Fibroblast of lung (primary cell): ENCODE measurements around the gene ZNF77. TPM values are rescaled to one million over a fixed set of nuclear protein-coding genes. Genes with fewer than 3 reads are reported as not detected.

Experiments used
- DNase-seq, 2 donors: peaks; one replicate each; pipeline versions ENCODE4 v3.0.0 to v3.0.0-alpha.2; 2010; ENCODE audit warnings: low read depth in 2 of 2
- H2AFZ ChIP-seq: 2 replicates; pipeline ENCODE4 v1.5.1; 2012; ENCODE audit warnings: low read length, control low read depth, inconsistent platforms
- H3K27ac ChIP-seq: 2 replicates; pipeline ENCODE4 v1.5.1; 2011; ENCODE audit warnings: low read length, control low read depth; ENCODE audit not compliant: insufficient read depth
- H3K27me3 ChIP-seq: 2 replicates; pipeline ENCODE4 v1.5.1; 2011; ENCODE audit warnings: mild to moderate bottlenecking, low read length; ENCODE audit not compliant: control insufficient read depth, insufficient read depth
- H3K36me3 ChIP-seq: 2 replicates; pipeline ENCODE4 v1.5.1; 2011; ENCODE audit warnings: low read length; ENCODE audit not compliant: control insufficient read depth, insufficient read depth
- H3K4me1 ChIP-seq: 2 replicates; pipeline ENCODE4 v1.5.1; 2011; ENCODE audit warnings: low read length; ENCODE audit not compliant: control insufficient read depth, insufficient read depth; ENCODE audit errors: extremely low read depth
- H3K4me2 ChIP-seq: 2 replicates; pipeline ENCODE4 v1.5.1; 2011; ENCODE audit warnings: low read length, control low read depth; ENCODE audit not compliant: insufficient read depth; ENCODE audit errors: extremely low read depth
- H3K4me3 ChIP-seq, 4 experiments: fragments of 200-600 bp in 1 of 4; sonication (generic) in 1 of 4; replicated peaks in 1 of 4; 2 replicates each; pipeline ENCODE4 v1.5.1; 2011 to 2016; ENCODE audit warnings: low read length in 4 of 4, low read depth in 3 of 4, mild to moderate bottlenecking in 3 of 4, control low read depth in 2 of 4, inconsistent platforms in 1 of 4, mixed read lengths in 1 of 4; ENCODE audit not compliant: insufficient read depth in 1 of 4; ENCODE audit errors: control extremely low read depth in 1 of 4
- H3K79me2 ChIP-seq: 2 replicates; pipeline ENCODE4 v1.5.1; 2012; ENCODE audit warnings: mild to moderate bottlenecking, low read length, inconsistent platforms; ENCODE audit not compliant: control insufficient read depth, insufficient read depth
- H3K9ac ChIP-seq: 2 replicates; pipeline ENCODE4 v1.5.1; 2011; ENCODE audit warnings: mild to moderate bottlenecking, low read length, control low read depth; ENCODE audit not compliant: insufficient read depth
- H3K9me3 ChIP-seq: 2 replicates; pipeline ENCODE4 v1.5.1; 2012; ENCODE audit warnings: low read depth, low read length; ENCODE audit not compliant: control insufficient read depth, insufficient read depth
- H4K20me1 ChIP-seq: 2 replicates; pipeline ENCODE4 v1.5.1; 2011; ENCODE audit warnings: low read length; ENCODE audit not compliant: control insufficient read depth, insufficient read depth; ENCODE audit errors: extremely low read depth
- EZH2 ChIP-seq: IDR thresholded peaks from 2 replicates; pipeline ENCODE4 v1.5.1; 2012; ENCODE audit warnings: low read length, control low read depth, mild to moderate bottlenecking; ENCODE audit errors: missing control alignments
- polyA plus RNA-seq, 2 donors: library from polyadenylated mRNA; depleted of rRNA in 1 of 2; stranded (reverse) in 1 of 2; unstranded in 1 of 2; fragments of >200 nt; gene quantifications; 2 replicates each; pipeline ENCODE4 v1.2.1, GENCODE V29; 2011 to 2012; ENCODE audit warnings: missing spikeins in 1 of 2
- total RNA-seq: library from RNA; depleted of rRNA; stranded (reverse); fragments of >200 nt; gene quantifications from 2 replicates; pipeline ENCODE4 v1.2.1, GENCODE V29; 2014
- TF ChIP-seq, protein P1 (sequence below), 2 donors: IDR thresholded peaks in 1 of 2; conservative IDR thresholded peaks in 1 of 2; 1 replicate in 1 of 2; 2 replicates in 1 of 2; pipeline ENCODE4 v1.5.1; 2011 to 2012; ENCODE audit warnings: low read length in 2 of 2, control low read depth in 1 of 2, inconsistent platforms in 1 of 2, low read depth in 1 of 2, mild to moderate bottlenecking in 1 of 2

The ZNF77 gene
- total and polyA plus RNA-seq, 2 donors (not counting 1 experiment from before 2014, with no cell fraction given): 4.0 to 5.0 TPM

DNA sequence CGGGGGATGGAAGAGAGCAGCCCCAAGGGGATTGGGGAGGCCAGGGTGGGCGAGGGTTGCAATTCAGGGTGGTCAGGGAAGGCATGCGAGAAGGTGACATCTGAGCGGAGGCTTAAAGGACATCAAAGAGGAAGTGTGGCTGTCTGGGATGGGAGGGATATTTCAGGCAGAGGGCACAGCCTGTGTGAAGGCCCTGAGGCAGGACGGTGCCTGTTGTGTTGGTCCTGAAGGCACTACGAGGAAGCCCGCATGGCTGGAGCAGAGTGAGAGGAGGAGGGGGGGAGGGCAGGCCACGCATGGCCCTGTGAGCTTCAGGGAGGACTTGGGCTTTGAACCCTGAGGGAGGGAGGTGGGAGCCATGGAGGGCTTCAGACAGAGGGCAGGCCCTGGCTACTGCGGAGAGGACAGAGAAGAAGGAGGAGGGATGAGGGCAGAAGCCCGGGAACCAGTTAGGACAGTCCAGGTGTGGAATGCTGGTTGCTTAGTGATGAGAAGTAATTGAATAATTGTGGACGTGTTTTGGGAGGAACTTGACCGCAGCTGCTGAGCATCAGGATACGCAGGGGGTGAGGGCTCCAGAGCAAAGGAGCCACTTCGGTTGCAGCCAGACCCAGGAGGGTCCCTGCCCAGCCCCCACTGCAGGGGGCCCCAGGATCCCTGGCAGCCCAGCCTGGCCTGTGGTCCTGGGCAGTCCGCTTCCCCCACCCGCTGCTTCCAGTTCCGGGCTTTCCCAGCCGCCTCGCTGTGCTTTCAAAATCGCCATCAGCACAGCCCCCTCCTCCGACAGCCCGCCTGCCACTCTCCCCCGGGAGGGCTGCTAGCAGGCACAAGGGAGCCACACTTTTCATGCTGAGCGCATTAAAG is 38.8 kb upstream of the ZNF77 start:
- DNase-seq: peak; percentile 75 to 78
- Histone ChIP-seq H4K20me1 (no peaks in the 10 kb centered on the region), H3K4me2 (peak overlapping the region; percentile 85), H3K9me3 (no peaks in the 10 kb centered on the region), H3K79me2 (no peaks in the 10 kb centered on the region), H2AFZ (peak overlapping the region; percentile 65), H3K4me3 (peak overlapping the region in 3 of 4 experiments; percentile 26 to 53 (median 31)), H3K4me1 (peaks cover 11% of the 10 kb centered on the region), H3K27ac (peak overlapping the region; percentile 78), H3K27me3 (peaks cover 7% of the 10 kb centered on the region), H3K9ac (peak overlapping the region; percentile 58), H3K36me3 (no peaks in the 10 kb centered on the region)
- TF ChIP-seq EZH2: no peak
- TF ChIP-seq, protein P1, sequence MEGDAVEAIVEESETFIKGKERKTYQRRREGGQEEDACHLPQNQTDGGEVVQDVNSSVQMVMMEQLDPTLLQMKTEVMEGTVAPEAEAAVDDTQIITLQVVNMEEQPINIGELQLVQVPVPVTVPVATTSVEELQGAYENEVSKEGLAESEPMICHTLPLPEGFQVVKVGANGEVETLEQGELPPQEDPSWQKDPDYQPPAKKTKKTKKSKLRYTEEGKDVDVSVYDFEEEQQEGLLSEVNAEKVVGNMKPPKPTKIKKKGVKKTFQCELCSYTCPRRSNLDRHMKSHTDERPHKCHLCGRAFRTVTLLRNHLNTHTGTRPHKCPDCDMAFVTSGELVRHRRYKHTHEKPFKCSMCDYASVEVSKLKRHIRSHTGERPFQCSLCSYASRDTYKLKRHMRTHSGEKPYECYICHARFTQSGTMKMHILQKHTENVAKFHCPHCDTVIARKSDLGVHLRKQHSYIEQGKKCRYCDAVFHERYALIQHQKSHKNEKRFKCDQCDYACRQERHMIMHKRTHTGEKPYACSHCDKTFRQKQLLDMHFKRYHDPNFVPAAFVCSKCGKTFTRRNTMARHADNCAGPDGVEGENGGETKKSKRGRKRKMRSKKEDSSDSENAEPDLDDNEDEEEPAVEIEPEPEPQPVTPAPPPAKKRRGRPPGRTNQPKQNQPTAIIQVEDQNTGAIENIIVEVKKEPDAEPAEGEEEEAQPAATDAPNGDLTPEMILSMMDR (conservative IDR thresholded peaks at IDR 0.05 in 1 of 2, IDR thresholded peaks at IDR 0.05 in 1 of 2; ENCODE audit: low read depth in 1 of 2, low read length in 2 of 2): no peak

DNA sequence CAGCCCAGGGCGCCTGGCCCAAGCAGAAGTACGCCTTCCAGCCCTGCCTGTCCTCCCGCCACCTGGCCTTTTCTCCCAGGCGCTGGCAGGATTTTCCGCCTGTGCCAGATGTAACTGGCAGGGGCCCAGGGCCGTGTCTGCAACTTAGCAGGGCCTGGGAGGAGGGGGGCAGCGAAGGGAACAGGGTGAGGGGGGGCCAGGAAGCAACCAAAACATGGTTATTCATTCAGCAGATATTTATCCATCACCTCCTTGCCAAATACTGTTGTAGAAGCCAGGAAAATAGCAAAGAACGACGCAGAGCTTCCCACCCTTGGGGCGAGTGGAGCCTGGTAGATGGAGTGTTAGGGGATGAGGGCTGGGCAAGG is 38.2 kb upstream of the ZNF77 start:
- Histone ChIP-seq H3K36me3 (no peaks in the 10 kb centered on the region), H3K4me1 (peaks cover 11% of the 10 kb centered on the region), H3K4me2 (peak overlapping the region; percentile 85), H3K27me3 (peaks cover 7% of the 10 kb centered on the region), H3K79me2 (no peaks in the 10 kb centered on the region), H2AFZ (peak overlapping the region; percentile 65), H3K9me3 (no peaks in the 10 kb centered on the region), H4K20me1 (no peaks in the 10 kb centered on the region), H3K27ac (peak overlapping the region; percentile 78), H3K4me3 (no peak overlapping the region), H3K9ac (peak overlapping the region; percentile 58)
- TF ChIP-seq EZH2: no peak
- TF ChIP-seq, protein P1 (conservative IDR thresholded peaks at IDR 0.05 in 1 of 2, IDR thresholded peaks at IDR 0.05 in 1 of 2; ENCODE audit: low read depth in 1 of 2, low read length in 2 of 2): no peak
- DNase-seq: peak; percentile 84 to 93

DNA sequence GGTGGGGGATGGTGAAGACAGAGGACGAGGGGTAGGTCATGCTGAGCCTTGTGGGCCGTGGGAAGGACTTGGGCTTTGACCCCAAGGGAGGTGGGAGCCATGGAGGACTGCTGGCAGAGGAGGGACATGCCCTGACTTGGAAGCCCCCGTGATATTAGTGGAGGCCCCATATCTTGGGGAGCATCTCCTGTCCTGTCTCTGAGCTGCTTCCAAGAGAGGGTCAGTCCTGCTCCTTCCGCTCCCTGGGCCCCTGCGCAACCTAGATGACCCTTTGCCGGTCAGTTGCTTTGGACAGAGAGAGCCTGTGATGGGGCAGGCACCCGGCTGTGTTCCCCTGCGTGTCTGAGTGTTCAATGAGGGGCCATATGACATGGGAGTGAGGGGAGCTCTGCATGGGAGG is 37.8 kb upstream of the ZNF77 start:
- Histone ChIP-seq H3K4me1 (peaks cover 13% of the 10 kb centered on the region), H2AFZ (no peak overlapping the region), H4K20me1 (no peaks in the 10 kb centered on the region), H3K36me3 (no peaks in the 10 kb centered on the region), H3K27ac (peak overlapping the region; percentile 78), H3K4me2 (no peak overlapping the region), H3K4me3 (no peak overlapping the region), H3K9ac (no peak overlapping the region), H3K79me2 (no peaks in the 10 kb centered on the region), H3K9me3 (no peaks in the 10 kb centered on the region), H3K27me3 (peaks cover 7% of the 10 kb centered on the region)
- TF ChIP-seq, protein P1 (conservative IDR thresholded peaks at IDR 0.05 in 1 of 2, IDR thresholded peaks at IDR 0.05 in 1 of 2; ENCODE audit: low read depth in 1 of 2, low read length in 2 of 2): no peak
- TF ChIP-seq EZH2: no peak
- DNase-seq: no peak
